Activated CD8-positive, alpha-beta T cell treated with anti-CD3 and anti-CD28 coated beads for 36 hours (primary cell): ENCODE measurements around the gene ADGRG2. TPM values are rescaled to one million over a fixed set of nuclear protein-coding genes. Genes with fewer than 3 reads are reported as not detected.

ENCODE experiments used
- ATAC-seq: fragments of 200-7000 bp; cut with Tn5 transposase; one replicate; pipeline ENCODE4 v1.10.0; 2021; ENCODE audit warnings: mild to moderate bottlenecking, moderate library complexity
- CTCF ChIA-PET: fragments of 350-600 bp; sonication (Branson Sonifier 250); formaldehyde crosslinking; loops from one replicate; lab custom pipeline; 2021; ENCODE audit warnings: antibody characterized with exemption; lab: Charles Lee
- POLR2A ChIA-PET: fragments of 350-600 bp; sonication (Branson Sonifier 250); formaldehyde crosslinking; loops from one replicate; lab custom pipeline; 2021; ENCODE audit warnings: antibody characterized with exemption; lab: Charles Lee
- DNase-seq: peaks from one replicate; pipeline ENCODE4 v3.0.0-alpha.2; 2020
- H3K27ac Mint-ChIP-seq: one replicate; pipeline ENCODE4 v1.8.0; 2021; ENCODE audit warnings: mild to moderate bottlenecking, mixed read lengths
- H3K27me3 Mint-ChIP-seq: one replicate; pipeline ENCODE4 v1.8.0; 2021; ENCODE audit warnings: mixed read lengths
- H3K36me3 Mint-ChIP-seq: one replicate; pipeline ENCODE4 v1.8.0; 2021; ENCODE audit warnings: low read depth, mixed read lengths
- H3K4me1 Mint-ChIP-seq: one replicate; pipeline ENCODE4 v1.8.0; 2021; ENCODE audit warnings: low read depth, mixed read lengths
- H3K4me3 Mint-ChIP-seq: one replicate; pipeline ENCODE4 v1.8.0; 2021; ENCODE audit warnings: mild to moderate bottlenecking, moderate library complexity, mixed read lengths
- H3K9me3 Mint-ChIP-seq: one replicate; pipeline ENCODE4 v1.8.0; 2021; ENCODE audit warnings: mixed read lengths
- intact Hi-C: fragments of 100-400 bp; cut with micrococcal nuclease; formaldehyde crosslinking; loops from one replicate; pipeline ENCODE4 v1.10.0; 2022
- total RNA-seq, 2 experiments: library from RNA; stranded (reverse); gene quantifications; one replicate each; pipeline ENCODE4 v1.2.3, GENCODE V29; 2021
- TF ChIP-seq, protein P1 (sequence below): fragments of 200-600 bp; IDR thresholded peaks from one replicate; pipeline ENCODE4 v1.8.0; 2022; ENCODE audit warnings: antibody characterized with exemption, mild to moderate bottlenecking

ADGRG2 gene
- total RNA-seq, 2 experiments from 2014 or later, result not detected

GRCh38 chrX:18994713-18995112 is 127.6 kb downstream of the ADGRG2 start:
- TF ChIP-seq, protein P1, sequence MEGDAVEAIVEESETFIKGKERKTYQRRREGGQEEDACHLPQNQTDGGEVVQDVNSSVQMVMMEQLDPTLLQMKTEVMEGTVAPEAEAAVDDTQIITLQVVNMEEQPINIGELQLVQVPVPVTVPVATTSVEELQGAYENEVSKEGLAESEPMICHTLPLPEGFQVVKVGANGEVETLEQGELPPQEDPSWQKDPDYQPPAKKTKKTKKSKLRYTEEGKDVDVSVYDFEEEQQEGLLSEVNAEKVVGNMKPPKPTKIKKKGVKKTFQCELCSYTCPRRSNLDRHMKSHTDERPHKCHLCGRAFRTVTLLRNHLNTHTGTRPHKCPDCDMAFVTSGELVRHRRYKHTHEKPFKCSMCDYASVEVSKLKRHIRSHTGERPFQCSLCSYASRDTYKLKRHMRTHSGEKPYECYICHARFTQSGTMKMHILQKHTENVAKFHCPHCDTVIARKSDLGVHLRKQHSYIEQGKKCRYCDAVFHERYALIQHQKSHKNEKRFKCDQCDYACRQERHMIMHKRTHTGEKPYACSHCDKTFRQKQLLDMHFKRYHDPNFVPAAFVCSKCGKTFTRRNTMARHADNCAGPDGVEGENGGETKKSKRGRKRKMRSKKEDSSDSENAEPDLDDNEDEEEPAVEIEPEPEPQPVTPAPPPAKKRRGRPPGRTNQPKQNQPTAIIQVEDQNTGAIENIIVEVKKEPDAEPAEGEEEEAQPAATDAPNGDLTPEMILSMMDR, result no peak
- H3K27ac Mint-ChIP-seq, result no peak overlapping the region
- CTCF ChIA-PET, result no interaction called here

DNA sequence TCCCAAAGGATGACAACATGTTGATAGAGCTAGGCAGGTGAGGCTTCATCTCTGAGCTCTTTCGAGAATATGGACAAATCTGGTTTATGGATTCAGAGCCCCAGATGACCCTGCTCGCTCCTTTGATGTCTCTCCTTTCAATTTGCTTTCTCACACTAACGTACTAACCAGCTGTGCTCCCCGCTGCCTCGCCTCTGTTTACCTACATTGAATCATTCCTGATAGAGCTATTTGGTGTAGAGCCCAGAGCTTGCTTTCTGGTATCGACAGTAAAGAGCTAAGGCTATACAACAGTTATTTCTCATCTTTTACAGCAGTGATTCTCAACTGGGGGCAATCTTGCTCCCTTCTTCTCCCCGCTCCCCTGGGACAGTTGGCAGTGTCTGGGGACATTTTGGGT is 129.4 kb downstream of the ADGRG2 start:
- ChIA-PET CTCF (no interaction called here), POLR2A (no interaction called here)
- Mint-ChIP-seq H3K4me3 (no peak overlapping the region), H3K27ac (no peak overlapping the region), H3K36me3 (no peaks in the 10 kb centered on the region), H3K9me3 (no peaks in the 10 kb centered on the region), H3K4me1 (no peaks in the 10 kb centered on the region), H3K27me3 (no peaks in the 10 kb centered on the region)
- intact Hi-C loops, result no loop called here
- DNase-seq, result no peak
- no peak for ATAC-seq
- TF ChIP-seq, protein P1, result no peak

More at GRCh38 chrX:18994713-18995112, 127.6 kb downstream of the ADGRG2 start:
- POLR2A ChIA-PET, result interaction anchor here (0.7 kb wide), 1 partner anchor 1323 kb away, joined by 5 read pairs; no protein-coding TSS in a partner anchor
- no peaks in the 10 kb centered on the region for H3K27me3 Mint-ChIP-seq
- no peaks in the 10 kb centered on the region for H3K9me3 Mint-ChIP-seq
- no peak overlapping the region for H3K4me3 Mint-ChIP-seq
- DNase-seq, result no peak
- no peak for ATAC-seq
- no peaks in the 10 kb centered on the region for H3K36me3 Mint-ChIP-seq
- H3K4me1 Mint-ChIP-seq, result no peaks in the 10 kb centered on the region
- intact Hi-C loops, result no loop called here

GRCh38 chrX:18985186-18985435 is 137.2 kb downstream of the ADGRG2 start:
- H3K36me3 Mint-ChIP-seq, result no peaks in the 10 kb centered on the region

GRCh38 chrX:18984381-18985185 is 137.7 kb downstream of the ADGRG2 start:
- no peaks in the 10 kb centered on the region for H3K36me3 Mint-ChIP-seq
- H3K27ac Mint-ChIP-seq, result peak overlapping the region; percentile 87
- CTCF ChIA-PET, result interaction anchor here (0.6 to 1.6 kb wide), 3 partner anchors 11 to 349 kb away, joined by 3 to 5 read pairs (median 5); no protein-coding TSS in a partner anchor
- TF ChIP-seq, protein P1, result peak; percentile 40
- peak; percentile 87 for DNase-seq
- peak overlapping the region; percentile 84 for H3K4me3 Mint-ChIP-seq
- no peaks in the 10 kb centered on the region for H3K9me3 Mint-ChIP-seq
- H3K27me3 Mint-ChIP-seq, result no peaks in the 10 kb centered on the region
- intact Hi-C loops, result no loop called here
- H3K4me1 Mint-ChIP-seq, result peaks cover 20% of the 10 kb centered on the region
- peak; percentile 90 for ATAC-seq
- POLR2A ChIA-PET, result no interaction called here

More at GRCh38 chrX:18985186-18985435, 137.2 kb downstream of the ADGRG2 start:
- peaks cover 20% of the 10 kb centered on the region for H3K4me1 Mint-ChIP-seq
- H3K4me3 Mint-ChIP-seq, result peak overlapping the region; percentile 84
- no peak for DNase-seq
- no peaks in the 10 kb centered on the region for H3K9me3 Mint-ChIP-seq
- TF ChIP-seq, protein P1, result no peak
- ChIA-PET POLR2A (no interaction called here), CTCF (interaction anchor here (0.6 to 1.6 kb wide), 3 partner anchors 10 to 349 kb away, joined by 3 to 5 read pairs (median 5); no protein-coding TSS in a partner anchor)
- intact Hi-C loops, result no loop called here
- H3K27ac Mint-ChIP-seq, result peak overlapping the region; percentile 87
- no peak for ATAC-seq
- H3K27me3 Mint-ChIP-seq, result no peaks in the 10 kb centered on the region

GRCh38 chrX:18983666-18984380 is 138.4 kb downstream of the ADGRG2 start, which contains the start of gene PHKA2:
Gene PHKA2, minus strand, starts transcription at chrX:18984114. Its CDS starts 182 bp downstream, at chrX:18983932.
- ChIA-PET CTCF (no interaction called here), POLR2A (interaction anchor here (1.1 kb wide), 1 partner anchor 12 kb away, joined by 3 read pairs; no protein-coding TSS in a partner anchor)
- peak within 1 kb of the TSS; percentile 87 for H3K27ac Mint-ChIP-seq
- TF ChIP-seq, protein P1, result no peak
- H3K4me1 Mint-ChIP-seq, result peaks cover 20% of the 10 kb centered on the region
- H3K9me3 Mint-ChIP-seq, result no peaks in the 10 kb centered on the region
- DNase-seq (peak; percentile 41), ATAC-seq (peak; percentile 18)
- H3K4me3 Mint-ChIP-seq, result peak within 1 kb of the TSS; percentile 84
- H3K36me3 Mint-ChIP-seq, result no peaks in the 10 kb centered on the region
- intact Hi-C loops, result no loop called here
- H3K27me3 Mint-ChIP-seq, result no peaks in the 10 kb centered on the region
